Testis (tissue), 3 donors: ENCODE measurements around the gene UBE2K. TPM values are rescaled to one million over a fixed set of nuclear protein-coding genes. Genes with fewer than 3 reads are reported as not detected.
A peak's percentile ranks its signal among the peaks of the same experiment; 100 is the strongest.
"Not testable (repeated sequence)": the region's sequence is repeated elsewhere in the genome, so short reads cannot be mapped to it uniquely, and the experiment has no call there.

Source experiments
- DNase-seq: peaks from one replicate; pipeline ENCODE4 v3.0.0-alpha.2; 2019
- H3K27ac ChIP-seq, 2 donors: fragments of 200-600 bp; sonication (generic); one replicate each; pipeline ENCODE4 v1.5.1; 2019
- H3K27me3 ChIP-seq: fragments of 200-600 bp; sonication (generic); one replicate; pipeline ENCODE4 v1.5.1; 2019
- H3K36me3 ChIP-seq: fragments of 200-600 bp; sonication (generic); one replicate; pipeline ENCODE4 v1.5.1; 2017; ENCODE audit warnings: low read depth; ENCODE audit errors: missing control alignments
- H3K4me1 ChIP-seq: fragments of 200-600 bp; sonication (generic); one replicate; pipeline ENCODE4 v1.5.1; 2019
- H3K4me3 ChIP-seq, 2 donors: fragments of 200-600 bp; sonication (generic); one replicate each; pipeline ENCODE4 v1.5.1; 2017 to 2019
- H3K9me3 ChIP-seq: fragments of 200-600 bp; sonication (generic); one replicate; pipeline ENCODE4 v1.5.1; 2017
- CTCF ChIP-seq, 3 experiments: fragments of 450-650 bp in 2 of 3; fragments of 200-600 bp in 1 of 3; sonication (generic) in 1 of 3; IDR thresholded peaks; one replicate each; pipeline ENCODE4 v1.5.1; 2016 to 2019; ENCODE audit warnings: antibody characterized with exemption in 3 of 3, mild to moderate bottlenecking in 2 of 3, moderate library complexity in 1 of 3
- POLR2A ChIP-seq: fragments of 450-650 bp; IDR thresholded peaks from one replicate; pipeline ENCODE4 v1.6.1; 2017; ENCODE audit warnings: antibody characterized with exemption, mild to moderate bottlenecking, moderate library complexity
- WGBS, 2 donors: methylation state at CpG; one replicate each; pipeline ENCODE4 v1.1.5; 2018; 5-methylcytosine and 5-hydroxymethylcytosine counted together
- intact Hi-C: fragments of 100-400 bp; cut with DNase I; formaldehyde crosslinking; loops from one replicate; pipeline ENCODE4 v1.15.1; 2023; ENCODE audit warnings: low total_unique reads
- polyA plus RNA-seq: library from polyadenylated mRNA; stranded (reverse); fragments of 350-450 nt; fragmentation: Illumina TruSeq; extraction: RNeasy Lipid Tissue Mini Kit (QIAGEN cat#74804); gene quantifications from one replicate; pipeline ENCODE4 v1.2.3, GENCODE V29; 2014; ENCODE audit warnings: low read depth, low replicate concordance; ENCODE audit not compliant: insufficient read depth
- total RNA-seq, 2 donors: library from RNA; depleted of rRNA; stranded (reverse); fragments of >200 nt; gene quantifications; one replicate each; pipeline ENCODE4 v1.2.3, GENCODE V29; 2016

Gene UBE2K
- total and polyA plus RNA-seq, 3 donors from 2014 or later, result 23.0 to 81.8 (median 24.3) TPM

GRCh38 chr4:39770005-39770404 lies 72.1 kb downstream of the UBE2K start:
- 76 to 92% methylated on average over 16 to 25 of the region's 25 CpGs for WGBS, 2 donors

GRCh38 chr4:39770471-39770870 lies 72.5 kb downstream of the UBE2K start:
- TF ChIP-seq POLR2A (no peak), CTCF (IDR thresholded peaks at IDR 0.05) (no peak)
- H3K36me3 ChIP-seq, result no peaks in the 10 kb centered on the region
- no peak overlapping the region for H3K4me3 ChIP-seq
- no peaks in the 10 kb centered on the region for H3K4me1 ChIP-seq
- H3K27ac ChIP-seq, result no peak overlapping the region
- H3K27me3 ChIP-seq, result no peaks in the 10 kb centered on the region
- intact Hi-C loops, result no loop called here
- 50 to 81% methylated on average over 11 to 19 of the region's 19 CpGs for WGBS, 2 donors
- no peaks in the 10 kb centered on the region for H3K9me3 ChIP-seq
- no peak for DNase-seq

More at GRCh38 chr4:39770005-39770404, 72.1 kb downstream of the UBE2K start:
- no peak overlapping the region for H3K4me3 ChIP-seq
- no peaks in the 10 kb centered on the region for H3K4me1 ChIP-seq
- intact Hi-C loops, result no loop called here
- TF ChIP-seq CTCF (IDR thresholded peaks at IDR 0.05) (no peak), POLR2A (no peak)
- H3K27ac ChIP-seq, result no peak overlapping the region
- no peaks in the 10 kb centered on the region for H3K9me3 ChIP-seq
- DNase-seq, result no peak
- H3K36me3 ChIP-seq, result no peaks in the 10 kb centered on the region
- no peaks in the 10 kb centered on the region for H3K27me3 ChIP-seq

- no peaks in the 10 kb centered on the region for H3K9me3 ChIP-seq
- no peak for TF ChIP-seq CTCF (IDR thresholded peaks at IDR 0.05)
- no peak for TF ChIP-seq POLR2A
- no peaks in the 10 kb centered on the region for H3K27me3 ChIP-seq
- H3K4me3 ChIP-seq, result peak overlapping the region in 1 of 2 donors; percentile 23
- intact Hi-C loops, result no loop called here
- peak; percentile 33 for DNase-seq
- H3K27ac ChIP-seq, result no peak overlapping the region
- no peaks in the 10 kb centered on the region for H3K36me3 ChIP-seq
- 77 to 80% methylated on average over 46 to 57 of the region's 57 CpGs for WGBS, 2 donors
- H3K4me1 ChIP-seq, result no peaks in the 10 kb centered on the region
These were observed 73.2 kb downstream of the UBE2K start for GRCh38 chr4:39770969-39771724.

- H3K36me3 ChIP-seq, H3K9me3 ChIP-seq, H3K27ac ChIP-seq, H3K4me1 ChIP-seq, DNase-seq, H3K27me3 ChIP-seq, H3K4me3 ChIP-seq, intact Hi-C loops: not testable (repeated sequence)
- WGBS, 2 donors, result 93 to 98% methylated on average over 2 of the region's 2 CpGs
These were observed 84.1 kb downstream of the UBE2K start for GRCh38 chr4:39781988-39782387.

- Histone ChIP-seq H3K36me3 (no peaks in the 10 kb centered on the region), H3K4me1 (no peaks in the 10 kb centered on the region), H3K4me3 (no peak overlapping the region), H3K9me3 (no peaks in the 10 kb centered on the region), H3K27ac (no peak overlapping the region), H3K27me3 (no peaks in the 10 kb centered on the region)
- intact Hi-C loops, result no loop called here
- DNase-seq, result no peak
- no peak for TF ChIP-seq CTCF (IDR thresholded peaks at IDR 0.05)
- TF ChIP-seq POLR2A, result no peak
- 46 to 50% methylated on average over 1 of the region's 1 CpG for WGBS, 2 donors
These were observed 87.1 kb downstream of the UBE2K start for GRCh38 chr4:39785083-39785482.
